ENCODE measurements around the gene TEX264.

The TEX264 gene

DNA sequence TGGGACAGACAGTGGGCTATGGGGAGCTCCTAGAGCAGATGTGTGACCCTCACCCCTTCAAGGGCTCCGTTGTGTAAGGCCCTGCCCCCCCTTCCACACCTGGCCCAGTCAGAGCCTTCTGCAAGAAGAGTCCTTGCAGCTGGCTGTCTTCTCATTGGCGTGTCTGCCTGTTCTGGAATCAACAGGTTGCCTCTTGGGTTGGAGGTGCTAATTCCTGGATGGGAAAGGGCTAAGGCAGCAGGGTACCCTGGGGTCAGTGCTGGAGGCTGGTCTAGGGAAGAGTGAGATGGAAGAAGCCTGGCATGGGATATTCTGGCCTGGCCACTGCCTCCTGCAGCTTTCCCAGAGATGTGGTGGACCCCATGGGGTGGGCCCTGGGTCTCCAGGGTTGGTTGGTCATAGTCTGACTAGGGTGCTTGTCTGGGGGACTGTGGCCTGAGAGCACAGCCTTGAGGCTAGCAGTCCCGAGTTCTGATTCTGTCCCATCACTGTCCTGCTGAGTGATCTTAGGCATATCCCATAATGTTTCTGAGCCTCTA lies 5.1 kb downstream of the TEX264 start:
- H3K27ac ChIP-seq (ENCODE audit: low read depth, low read length): no peak overlapping the region
- H3K9ac ChIP-seq (ENCODE audit: low read depth, low read length): no peak overlapping the region
- no peak overlapping the region for H3K4me3 ChIP-seq (ENCODE audit: low read depth, low read length)
- no peaks in the 10 kb centered on the region for H3K9me3 ChIP-seq (ENCODE audit: control insufficient read depth, insufficient read depth, low read length)
- peaks cover 7% of the 10 kb centered on the region for H3K4me1 ChIP-seq (ENCODE audit: control insufficient read depth, insufficient read depth, low read length)
- H3K27me3 ChIP-seq (ENCODE audit: control insufficient read depth, insufficient read depth, low read length): no peaks in the 10 kb centered on the region
- no peaks in the 10 kb centered on the region for H3K36me3 ChIP-seq (ENCODE audit: control insufficient read depth, insufficient read depth, low read length)

DNA sequence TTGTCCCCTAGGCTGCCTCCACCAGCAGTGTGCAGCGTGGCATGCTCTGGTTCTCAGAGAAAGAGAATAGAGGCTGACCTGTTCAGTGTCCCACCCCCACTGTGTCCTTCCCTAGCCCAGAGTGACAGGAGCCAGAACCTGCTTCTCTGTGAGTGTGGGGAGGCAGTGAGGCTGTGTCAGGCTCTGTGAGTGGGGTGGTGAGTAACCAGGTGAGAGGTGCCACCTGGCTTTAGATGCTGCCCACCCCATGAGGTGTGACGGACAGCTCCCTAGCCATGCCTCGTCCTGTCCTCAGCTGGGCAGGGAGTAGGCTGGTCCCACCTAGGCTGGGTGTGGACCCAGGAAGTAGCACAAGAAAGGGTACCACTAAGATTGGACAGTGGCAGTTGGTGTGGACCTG lies 6.3 kb downstream of the TEX264 start:
- Histone ChIP-seq H3K4me1 (ENCODE audit: control insufficient read depth, insufficient read depth, low read length) (peaks cover 1% of the 10 kb centered on the region), H3K4me3 (ENCODE audit: low read depth, low read length) (no peak overlapping the region), H3K9ac (ENCODE audit: low read depth, low read length) (no peak overlapping the region), H3K9me3 (ENCODE audit: control insufficient read depth, insufficient read depth, low read length) (no peaks in the 10 kb centered on the region), H3K36me3 (ENCODE audit: control insufficient read depth, insufficient read depth, low read length) (no peaks in the 10 kb centered on the region), H3K27me3 (ENCODE audit: control insufficient read depth, insufficient read depth, low read length) (no peaks in the 10 kb centered on the region), H3K27ac (ENCODE audit: low read depth, low read length) (no peak overlapping the region)

DNA sequence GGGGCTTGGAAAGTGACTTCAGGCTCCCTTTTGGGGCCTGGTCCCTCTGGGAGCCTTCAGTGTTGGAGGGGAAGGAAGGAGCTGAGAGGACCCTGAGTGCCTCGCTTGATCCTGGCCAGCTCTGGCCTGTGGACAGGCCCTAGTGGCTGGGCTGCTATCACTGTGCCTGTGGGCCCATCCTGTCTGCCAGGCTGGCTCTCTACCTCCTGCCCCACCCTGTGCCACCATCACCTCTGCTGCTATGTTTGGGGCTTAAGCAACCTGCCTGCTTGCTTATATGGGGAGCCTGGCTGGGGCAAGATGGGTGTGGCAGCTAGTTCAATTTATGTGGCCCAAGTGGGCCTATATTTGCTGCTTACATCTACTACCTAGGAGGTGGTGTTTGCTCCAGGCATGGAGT lies 7.1 kb downstream of the TEX264 start:
- H3K9ac ChIP-seq (ENCODE audit: low read depth, low read length): no peak overlapping the region
- no peaks in the 10 kb centered on the region for H3K36me3 ChIP-seq (ENCODE audit: control insufficient read depth, insufficient read depth, low read length)
- H3K27me3 ChIP-seq (ENCODE audit: control insufficient read depth, insufficient read depth, low read length): no peaks in the 10 kb centered on the region
- no peak overlapping the region for H3K4me3 ChIP-seq (ENCODE audit: low read depth, low read length)
- H3K4me1 ChIP-seq (ENCODE audit: control insufficient read depth, insufficient read depth, low read length): no peaks in the 10 kb centered on the region
- no peak overlapping the region for H3K27ac ChIP-seq (ENCODE audit: low read depth, low read length)
- no peaks in the 10 kb centered on the region for H3K9me3 ChIP-seq (ENCODE audit: control insufficient read depth, insufficient read depth, low read length)

DNA sequence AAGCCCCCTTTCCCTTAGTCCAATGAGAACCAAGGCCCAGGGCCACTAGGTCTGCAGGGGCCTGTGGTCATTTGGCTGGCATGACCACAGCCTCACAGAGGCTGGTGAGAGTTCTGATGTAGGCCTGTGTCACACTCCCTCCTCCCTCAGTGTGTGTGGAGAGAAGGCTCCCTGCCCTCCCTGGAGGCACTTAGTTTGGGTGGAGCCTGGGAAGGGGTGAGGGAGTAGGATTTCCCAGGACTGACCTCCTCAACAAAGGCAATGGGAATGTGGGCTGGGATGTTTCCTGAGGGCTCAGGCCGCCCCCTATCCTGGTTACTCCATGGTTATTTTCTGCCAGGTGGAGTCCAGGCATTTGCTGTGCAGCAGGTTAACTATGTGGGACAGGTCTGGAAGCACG lies 7.6 kb downstream of the TEX264 start:
- H3K36me3 ChIP-seq (ENCODE audit: control insufficient read depth, insufficient read depth, low read length): no peaks in the 10 kb centered on the region
- H3K9ac ChIP-seq (ENCODE audit: low read depth, low read length): no peak overlapping the region
- no peaks in the 10 kb centered on the region for H3K9me3 ChIP-seq (ENCODE audit: control insufficient read depth, insufficient read depth, low read length)
- H3K27ac ChIP-seq (ENCODE audit: low read depth, low read length): no peak overlapping the region
- no peaks in the 10 kb centered on the region for H3K4me1 ChIP-seq (ENCODE audit: control insufficient read depth, insufficient read depth, low read length)
- H3K27me3 ChIP-seq (ENCODE audit: control insufficient read depth, insufficient read depth, low read length): no peaks in the 10 kb centered on the region
- no peak overlapping the region for H3K4me3 ChIP-seq (ENCODE audit: low read depth, low read length)

DNA sequence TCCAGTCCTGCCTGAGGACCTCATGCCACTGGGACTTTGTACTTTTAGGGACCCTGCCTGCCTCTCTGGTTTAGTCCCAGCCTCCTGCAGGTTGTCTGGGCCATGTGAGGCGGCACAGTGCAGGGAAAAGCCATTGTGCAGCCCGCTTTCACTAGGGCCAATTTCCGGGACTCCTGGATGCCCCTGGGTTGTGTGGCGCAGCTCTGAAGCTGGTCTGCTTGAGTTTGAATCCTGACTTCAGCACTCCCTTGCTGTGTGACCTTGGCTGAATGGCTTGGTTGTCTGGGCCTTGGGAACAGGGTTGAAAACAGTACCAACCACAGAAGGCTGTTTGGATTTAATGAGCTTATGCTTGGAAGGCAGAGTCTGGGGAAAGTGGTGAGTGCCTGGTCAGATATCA lies 8.3 kb downstream of the TEX264 start:
- Histone ChIP-seq H3K9me3 (ENCODE audit: control insufficient read depth, insufficient read depth, low read length) (no peaks in the 10 kb centered on the region), H3K27ac (ENCODE audit: low read depth, low read length) (no peak overlapping the region), H3K9ac (ENCODE audit: low read depth, low read length) (no peak overlapping the region), H3K27me3 (ENCODE audit: control insufficient read depth, insufficient read depth, low read length) (no peaks in the 10 kb centered on the region), H3K4me3 (ENCODE audit: low read depth, low read length) (no peak overlapping the region), H3K4me1 (ENCODE audit: control insufficient read depth, insufficient read depth, low read length) (no peaks in the 10 kb centered on the region), H3K36me3 (ENCODE audit: control insufficient read depth, insufficient read depth, low read length) (no peaks in the 10 kb centered on the region)

DNA sequence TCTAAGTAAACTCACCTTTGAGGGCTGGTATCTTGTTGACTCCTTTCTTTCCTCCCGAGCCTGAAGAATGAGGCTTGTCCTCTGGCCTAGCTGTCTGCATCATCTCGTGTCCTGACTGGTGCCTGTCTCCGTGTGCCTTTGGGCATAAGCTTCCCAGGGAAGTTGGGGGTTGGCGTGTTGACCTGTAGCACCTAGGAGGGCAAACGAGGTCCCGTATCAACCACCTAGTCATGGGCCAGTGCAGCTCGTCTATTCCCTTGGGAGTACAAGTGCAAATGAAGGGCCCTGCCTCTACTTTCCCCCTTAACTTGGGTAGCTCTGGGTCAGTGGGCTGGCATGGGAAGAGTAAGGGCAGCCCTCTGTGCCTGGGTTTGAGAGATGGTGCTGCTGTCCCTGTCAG lies 8.7 kb downstream of the TEX264 start:
- no peaks in the 10 kb centered on the region for H3K36me3 ChIP-seq (ENCODE audit: control insufficient read depth, insufficient read depth, low read length)
- H3K27ac ChIP-seq (ENCODE audit: low read depth, low read length): no peak overlapping the region
- H3K4me1 ChIP-seq (ENCODE audit: control insufficient read depth, insufficient read depth, low read length): no peaks in the 10 kb centered on the region
- H3K4me3 ChIP-seq (ENCODE audit: low read depth, low read length): no peak overlapping the region
- no peaks in the 10 kb centered on the region for H3K9me3 ChIP-seq (ENCODE audit: control insufficient read depth, insufficient read depth, low read length)
- H3K9ac ChIP-seq (ENCODE audit: low read depth, low read length): no peak overlapping the region
- H3K27me3 ChIP-seq (ENCODE audit: control insufficient read depth, insufficient read depth, low read length): no peaks in the 10 kb centered on the region

DNA sequence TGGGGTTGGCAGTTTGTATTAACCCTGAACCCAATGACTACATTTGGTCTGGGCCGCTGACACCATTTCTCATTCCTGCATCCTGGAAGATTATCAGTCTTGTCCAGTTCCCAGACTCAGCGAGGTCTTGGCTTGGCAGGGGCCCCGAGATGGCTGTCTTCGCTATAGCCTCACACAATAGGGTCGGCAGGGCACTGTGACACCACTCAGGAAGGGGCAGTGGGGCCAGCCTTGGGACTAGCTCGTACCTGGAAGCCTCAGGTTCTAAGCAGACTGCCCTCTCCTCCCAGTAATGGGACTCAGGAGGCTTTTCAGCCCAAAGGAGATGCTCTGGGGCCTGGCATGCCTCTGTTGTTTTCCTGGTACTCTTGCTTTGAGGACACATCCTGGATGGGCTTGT lies 9.1 kb downstream of the TEX264 start:
- no peaks in the 10 kb centered on the region for H3K27me3 ChIP-seq (ENCODE audit: control insufficient read depth, insufficient read depth, low read length)
- no peak overlapping the region for H3K27ac ChIP-seq (ENCODE audit: low read depth, low read length)
- H3K36me3 ChIP-seq (ENCODE audit: control insufficient read depth, insufficient read depth, low read length): no peaks in the 10 kb centered on the region; the same call in 1 of the 2 replicates
- no peaks in the 10 kb centered on the region for H3K4me1 ChIP-seq (ENCODE audit: control insufficient read depth, insufficient read depth, low read length)
- no peaks in the 10 kb centered on the region for H3K9me3 ChIP-seq (ENCODE audit: control insufficient read depth, insufficient read depth, low read length)
- no peak overlapping the region for H3K4me3 ChIP-seq (ENCODE audit: low read depth, low read length)
- H3K9ac ChIP-seq (ENCODE audit: low read depth, low read length): no peak overlapping the region

DNA sequence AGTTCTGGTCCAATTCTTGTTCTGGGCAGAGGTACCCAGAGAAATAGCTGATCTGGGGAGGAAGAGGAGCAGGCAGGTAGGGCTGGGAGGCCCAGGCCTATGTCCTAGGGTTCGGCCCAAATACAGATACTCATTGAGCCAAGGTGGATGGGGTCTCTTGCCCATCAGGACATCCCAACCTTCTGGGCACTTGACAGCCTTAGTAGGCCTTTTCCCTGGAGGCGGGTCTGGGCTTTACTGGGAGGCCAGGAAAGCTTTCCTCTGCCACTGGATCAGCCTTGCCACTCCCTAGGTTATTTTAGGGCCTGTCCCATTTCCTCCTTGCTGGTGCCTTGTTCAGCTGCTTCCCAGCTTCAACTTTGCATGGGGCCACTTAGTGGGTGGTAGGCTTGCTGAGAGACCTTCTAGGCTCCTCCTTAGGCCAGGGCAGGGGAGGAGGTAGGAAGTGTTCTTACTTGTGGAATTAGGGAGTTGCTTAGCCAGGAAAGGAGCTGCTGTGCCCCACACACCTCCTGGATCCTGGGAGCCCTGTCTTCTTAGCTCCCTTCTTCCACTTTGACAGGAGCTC lies 9.7 kb downstream of the TEX264 start:
- no peaks in the 10 kb centered on the region; the same call in 1 of the 2 replicates for H3K36me3 ChIP-seq (ENCODE audit: control insufficient read depth, insufficient read depth, low read length)
- no peak overlapping the region for H3K9ac ChIP-seq (ENCODE audit: low read depth, low read length)
- H3K4me3 ChIP-seq (ENCODE audit: low read depth, low read length): no peak overlapping the region
- no peaks in the 10 kb centered on the region for H3K27me3 ChIP-seq (ENCODE audit: control insufficient read depth, insufficient read depth, low read length)
- H3K9me3 ChIP-seq (ENCODE audit: control insufficient read depth, insufficient read depth, low read length): no peaks in the 10 kb centered on the region
- no peaks in the 10 kb centered on the region for H3K4me1 ChIP-seq (ENCODE audit: control insufficient read depth, insufficient read depth, low read length)
- no peak overlapping the region for H3K27ac ChIP-seq (ENCODE audit: low read depth, low read length)

DNA sequence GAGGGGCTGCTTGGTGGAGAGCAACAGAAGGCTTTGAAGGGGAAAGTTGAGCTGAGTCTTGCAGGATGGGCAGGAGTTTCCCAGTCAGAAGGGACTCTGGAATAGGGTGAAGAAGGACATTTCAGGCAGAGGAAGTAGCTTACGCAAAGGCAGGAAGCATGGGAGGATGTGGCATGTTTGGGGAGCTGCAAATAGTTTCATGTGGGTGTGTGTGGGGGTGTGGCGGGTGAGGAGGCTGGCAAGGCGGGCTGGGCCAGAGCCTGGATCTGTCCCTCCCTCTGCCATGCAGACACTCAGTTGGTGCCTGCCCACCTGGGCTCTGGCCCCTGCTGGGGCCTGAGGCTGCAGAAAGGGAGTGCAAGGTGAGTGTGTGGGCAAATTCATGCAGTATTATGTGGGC lies 10.4 kb downstream of the TEX264 start:
- Histone ChIP-seq H3K4me1 (ENCODE audit: control insufficient read depth, insufficient read depth, low read length) (no peaks in the 10 kb centered on the region), H3K27ac (ENCODE audit: low read depth, low read length) (no peak overlapping the region)

DNA sequence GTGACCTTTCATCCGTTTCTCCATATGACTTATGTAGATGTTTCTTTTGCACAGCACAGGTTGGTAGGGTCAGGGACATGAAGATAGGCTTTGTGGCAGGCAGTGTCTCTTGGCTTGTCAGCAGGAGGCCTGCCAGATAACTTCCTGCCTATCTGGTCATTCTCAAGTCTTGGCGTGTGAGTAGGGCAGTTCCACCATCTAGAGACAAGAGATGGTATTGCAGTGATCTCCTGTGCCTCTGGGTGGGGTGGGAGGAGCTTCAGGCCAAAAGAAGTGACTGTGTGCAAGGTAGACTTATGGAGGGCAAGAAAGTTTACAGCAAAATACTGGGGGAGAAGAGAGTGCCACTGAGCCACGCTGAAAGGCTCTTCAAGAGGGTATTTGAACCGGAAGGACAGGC lies 11.0 kb downstream of the TEX264 start:
- Histone ChIP-seq H3K4me1 (ENCODE audit: control insufficient read depth, insufficient read depth, low read length) (no peaks in the 10 kb centered on the region), H3K4me3 (ENCODE audit: low read depth, low read length) (no peak overlapping the region), H3K9me3 (ENCODE audit: control insufficient read depth, insufficient read depth, low read length) (no peaks in the 10 kb centered on the region), H3K27me3 (ENCODE audit: control insufficient read depth, insufficient read depth, low read length) (no peaks in the 10 kb centered on the region), H3K9ac (ENCODE audit: low read depth, low read length) (no peak overlapping the region), H3K36me3 (ENCODE audit: control insufficient read depth, insufficient read depth, low read length) (no peaks in the 10 kb centered on the region; the same call in 1 of the 2 replicates), H3K27ac (ENCODE audit: low read depth, low read length) (no peak overlapping the region)

More for the DNA sequence above, 10.4 kb downstream of the TEX264 start:
- H3K27me3 ChIP-seq (ENCODE audit: control insufficient read depth, insufficient read depth, low read length): no peaks in the 10 kb centered on the region
- H3K4me3 ChIP-seq (ENCODE audit: low read depth, low read length): no peak overlapping the region
- no peaks in the 10 kb centered on the region for H3K9me3 ChIP-seq (ENCODE audit: control insufficient read depth, insufficient read depth, low read length)
- H3K9ac ChIP-seq (ENCODE audit: low read depth, low read length): no peak overlapping the region
- no peaks in the 10 kb centered on the region; the same call in 1 of the 2 replicates for H3K36me3 ChIP-seq (ENCODE audit: control insufficient read depth, insufficient read depth, low read length)

DNA sequence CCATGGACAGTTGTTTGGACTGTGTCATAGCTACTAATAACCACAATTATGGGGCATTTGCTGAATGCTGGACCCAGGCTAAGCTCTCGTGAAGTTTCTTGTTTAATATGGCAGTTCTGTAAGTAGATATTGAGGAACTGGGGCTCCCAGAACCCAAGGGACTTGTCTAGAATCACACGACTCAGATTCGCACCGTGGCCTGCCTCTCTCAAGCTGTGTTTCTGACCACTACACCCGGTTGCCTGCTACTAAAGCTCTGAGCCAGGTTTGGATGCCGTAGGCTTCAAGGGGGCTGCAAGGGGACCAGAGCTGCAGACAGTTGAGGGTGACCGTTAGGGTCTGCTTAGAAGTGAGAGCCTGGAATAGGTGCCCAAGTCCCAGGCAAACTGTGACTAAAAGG lies 11.5 kb downstream of the TEX264 start:
- H3K4me1 ChIP-seq (ENCODE audit: control insufficient read depth, insufficient read depth, low read length): no peaks in the 10 kb centered on the region
- H3K9me3 ChIP-seq (ENCODE audit: control insufficient read depth, insufficient read depth, low read length): no peaks in the 10 kb centered on the region
- H3K36me3 ChIP-seq (ENCODE audit: control insufficient read depth, insufficient read depth, low read length): no peaks in the 10 kb centered on the region; the same call in 1 of the 2 replicates
- H3K9ac ChIP-seq (ENCODE audit: low read depth, low read length): no peak overlapping the region
- H3K27me3 ChIP-seq (ENCODE audit: control insufficient read depth, insufficient read depth, low read length): no peaks in the 10 kb centered on the region
- H3K27ac ChIP-seq (ENCODE audit: low read depth, low read length): no peak overlapping the region
- H3K4me3 ChIP-seq (ENCODE audit: low read depth, low read length): no peak overlapping the region
